T follicular helper cell (primary cell): ENCODE data around the gene IFI6.

Experiments
- DNase-seq: peaks from one replicate; pipeline ENCODE4 v3.0.0-alpha.2; 2020; ENCODE audit warnings: low read depth

IFI6 gene

DNA sequence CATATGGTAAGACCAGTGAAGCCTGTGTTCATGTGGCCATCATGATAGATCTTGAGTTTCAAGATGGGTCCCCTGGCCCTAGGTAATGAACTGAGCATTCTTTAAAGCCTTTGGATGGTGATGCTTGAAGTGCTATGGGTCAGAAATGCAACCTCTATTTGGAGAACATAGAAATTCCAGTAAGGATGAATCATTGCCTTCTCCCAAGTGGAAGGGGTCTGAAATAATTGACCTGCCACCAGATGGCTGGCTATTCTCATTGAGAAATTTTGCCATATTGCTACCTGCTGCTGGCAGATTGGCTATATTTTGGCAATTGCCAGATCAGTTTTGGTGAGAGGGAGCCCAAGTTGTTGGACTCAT is 739 bp upstream of the IFI6 start:
- no peak for DNase-seq

- DNase-seq, result no peak
Observed at GRCh38 chr1:27669876-27670275, 2.1 kb downstream of the IFI6 start.

- DNase-seq, result peak; percentile 78
Observed at GRCh38 chr1:27668808-27669723, 2.9 kb downstream of the IFI6 start.

GRCh38 chr1:27668121-27668807 is 3.7 kb downstream of the IFI6 start:
- DNase-seq, result no peak

DNA sequence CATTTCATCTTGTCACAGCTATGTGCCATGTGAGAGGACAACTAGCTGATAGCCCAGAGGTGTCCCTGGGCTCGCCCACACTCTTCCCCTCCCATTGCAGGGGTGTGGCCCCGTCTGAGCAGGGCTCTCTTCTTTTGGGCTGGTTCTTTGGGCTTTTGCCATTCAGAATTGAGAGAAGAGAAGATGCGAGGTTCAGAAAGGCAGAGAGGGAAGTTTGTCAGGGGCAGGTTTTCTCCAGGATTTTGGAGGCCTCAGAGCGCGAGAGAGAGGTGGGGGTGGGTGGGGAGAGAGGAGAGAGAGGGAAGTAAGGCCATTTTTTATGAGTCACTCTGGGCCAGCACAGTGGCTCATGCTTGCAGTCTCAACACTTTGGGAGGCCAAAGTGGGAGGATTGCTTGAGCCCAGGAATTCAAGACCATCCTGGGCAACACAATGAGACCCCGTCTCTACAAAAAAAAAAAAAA is 5.2 kb downstream of the IFI6 start:
- DNase-seq, result no peak

- no peak for DNase-seq
Observed at GRCh38 chr1:27666294-27666693, 5.7 kb downstream of the IFI6 start.

DNA sequence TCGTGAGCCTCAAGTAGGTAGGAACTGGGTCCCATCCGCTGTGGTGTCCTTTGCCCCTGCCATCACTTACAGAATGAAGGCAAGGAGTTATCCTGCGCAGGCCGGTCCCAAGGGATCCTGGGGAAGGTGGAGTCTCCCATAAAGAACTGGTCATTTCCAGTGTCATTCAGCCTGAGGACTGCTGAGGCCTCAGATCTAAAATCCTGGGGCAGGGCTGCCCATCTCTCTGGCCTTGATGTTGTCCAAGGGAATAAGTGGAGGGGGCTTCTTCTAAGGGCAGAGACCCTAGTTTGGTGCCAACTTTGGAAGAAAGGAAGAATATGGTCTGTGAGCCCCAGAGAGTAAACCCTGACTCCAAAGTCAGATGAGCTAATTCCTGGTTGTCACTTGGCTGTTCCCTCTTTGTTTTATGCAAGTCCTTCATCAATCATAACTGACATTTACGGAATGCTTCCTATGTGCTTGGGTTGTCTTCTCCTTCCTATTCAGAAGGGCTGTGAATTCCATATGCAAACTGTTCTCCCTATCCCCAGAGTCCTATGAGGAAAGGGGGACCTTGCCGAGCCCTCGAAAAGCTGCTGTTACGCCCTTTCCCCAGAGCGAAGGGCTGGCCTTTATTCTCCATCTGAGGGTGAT is 6.9 kb downstream of the IFI6 start:
- no peak for DNase-seq

DNA sequence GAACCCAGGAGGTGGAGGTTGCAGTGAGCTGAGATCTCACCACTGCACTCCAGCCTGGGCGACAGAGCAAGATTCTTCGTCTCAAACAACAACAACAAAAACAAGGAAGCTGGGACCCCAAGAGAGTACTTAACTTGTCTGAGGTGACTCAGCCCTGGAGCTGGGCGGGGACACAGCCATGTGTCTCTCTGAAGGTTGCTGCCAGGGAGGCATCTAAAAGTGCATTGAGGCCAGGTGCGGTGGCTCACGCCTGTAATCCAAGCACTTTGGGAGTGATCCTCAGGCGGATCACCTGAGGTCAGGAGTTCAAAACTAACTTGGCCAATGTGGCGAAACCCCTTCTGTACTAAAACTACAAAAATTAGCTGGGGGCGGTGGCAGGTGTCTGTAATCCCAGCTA is 7.7 kb downstream of the IFI6 start:
- DNase-seq, result no peak

DNA sequence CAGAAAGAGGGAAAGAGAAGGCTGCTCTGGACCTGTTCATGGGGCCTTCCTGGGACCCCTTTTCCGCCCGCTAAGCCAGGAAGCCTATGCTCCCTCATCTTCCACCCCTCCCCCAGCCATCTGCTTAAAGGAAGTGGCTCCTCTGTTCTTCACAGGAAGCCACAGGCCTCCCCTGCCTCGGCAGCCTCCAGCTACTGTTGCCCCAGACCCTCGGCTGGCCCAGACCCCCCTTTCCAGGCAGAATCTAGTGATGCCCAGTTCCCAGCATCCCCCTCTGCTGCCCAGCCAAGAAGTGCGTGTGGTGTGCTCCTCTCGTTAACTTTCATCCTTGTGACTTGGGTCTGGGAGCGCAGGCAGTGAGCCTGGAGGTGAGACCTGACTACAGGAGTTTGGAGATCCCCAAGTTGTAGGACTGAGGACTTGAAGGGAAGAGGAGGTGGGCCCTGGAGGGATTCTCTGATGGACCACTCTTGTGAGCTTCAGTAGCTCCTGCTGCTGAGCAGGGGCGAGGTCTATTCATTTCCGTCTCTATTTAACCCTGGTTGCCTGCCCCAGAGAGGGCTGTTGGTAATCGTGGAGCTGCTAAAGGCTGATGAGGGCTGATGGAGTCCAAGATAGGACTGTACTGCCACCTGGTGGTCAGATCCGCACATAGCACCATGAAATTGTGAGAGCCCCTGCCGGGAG is 9.1 kb downstream of the IFI6 start:
- peak; percentile 82 for DNase-seq

DNA sequence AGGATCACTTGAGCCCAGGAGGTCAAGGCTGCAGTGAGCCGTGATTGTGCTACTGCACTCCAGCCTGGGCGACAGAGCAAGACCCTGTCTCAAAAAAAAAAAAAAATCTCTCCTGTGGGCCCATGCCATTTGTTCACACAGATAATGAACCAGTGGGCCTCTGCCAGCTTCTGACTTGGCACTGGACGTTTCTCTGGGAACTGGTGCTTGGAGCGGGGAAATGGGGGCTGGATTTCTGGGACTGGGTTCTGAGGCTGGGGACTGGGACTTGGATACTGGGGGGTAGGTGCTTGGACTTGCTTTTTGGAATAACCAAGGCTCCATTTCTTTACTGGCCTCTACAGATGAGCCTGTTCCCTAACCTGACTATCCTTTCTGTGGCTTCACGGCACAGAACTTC is 9.7 kb downstream of the IFI6 start:
- DNase-seq, result no peak

- no peak for DNase-seq
Observed at GRCh38 chr1:27661412-27662075, 10.4 kb downstream of the IFI6 start.

GRCh38 chr1:27660300-27660835 is 11.6 kb downstream of the IFI6 start:
- DNase-seq, result no peak

GRCh38 chr1:27659497-27660299 is 12.3 kb downstream of the IFI6 start:
- DNase-seq, result peak; percentile 78

- no peak for DNase-seq
Observed at GRCh38 chr1:27658951-27659496, 13.0 kb downstream of the IFI6 start.

GRCh38 chr1:27656157-27656893 is 15.7 kb downstream of the IFI6 start:
- DNase-seq, result no peak

- no peak for DNase-seq
Observed at GRCh38 chr1:27655151-27655937, 16.6 kb downstream of the IFI6 start.

DNA sequence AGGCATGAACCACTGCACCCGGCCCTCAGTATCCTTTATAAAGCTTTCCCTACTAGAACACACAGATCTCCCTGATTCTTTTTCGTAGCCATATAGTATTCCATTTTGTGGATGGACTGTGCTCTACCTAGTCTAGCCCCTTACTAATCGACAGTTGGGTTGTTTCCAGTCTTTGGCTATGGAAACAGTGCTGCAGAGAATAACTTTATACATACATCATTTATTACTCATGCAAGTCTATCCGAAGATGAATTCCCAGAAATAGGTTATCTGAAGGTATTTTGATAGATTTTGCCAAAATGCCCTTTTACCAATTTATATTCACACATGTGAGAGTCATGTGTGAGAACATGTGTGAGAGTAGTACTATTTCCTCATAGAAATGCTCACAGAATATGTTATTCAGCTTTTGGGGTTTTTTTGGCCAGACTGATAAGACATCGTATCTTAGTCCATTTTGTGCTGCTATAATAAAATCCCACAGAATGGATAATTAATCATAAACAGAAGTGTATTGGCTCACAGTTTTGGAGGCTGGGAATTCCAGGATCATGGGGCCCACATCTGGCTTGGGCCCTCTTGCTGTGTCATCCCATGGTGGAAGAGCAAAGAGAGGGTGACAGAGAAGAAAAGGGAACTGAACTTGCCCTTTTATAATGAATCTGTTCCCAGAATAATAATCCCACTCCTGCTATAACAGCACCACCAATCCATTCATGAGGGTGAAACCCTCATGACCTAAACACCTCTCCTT is 19.7 kb downstream of the IFI6 start:
- no peak for DNase-seq
